Epithelial cell of proximal tubule (primary cell): Measurements from ENCODE around the gene CACNA1C. TPM values are rescaled to one million over a fixed set of nuclear protein-coding genes. Genes with fewer than 3 reads are reported as not detected.

ENCODE experiments used
- DNase-seq: peaks from one replicate; pipeline ENCODE4 v3.0.0-alpha.2; 2011; ENCODE audit warnings: low read depth
- H3K4me3 ChIP-seq: 2 replicates; pipeline ENCODE4 v1.5.1; 2011; ENCODE audit warnings: low read depth, mild to moderate bottlenecking, low read length
- total RNA-seq: library from RNA; depleted of rRNA; stranded (reverse); fragments of >200 nt; gene quantifications from 2 replicates; pipeline ENCODE4 v1.2.3, GENCODE V29; 2015
- TF ChIP-seq, protein P1 (sequence below): conservative IDR thresholded peaks from 2 replicates; pipeline ENCODE4 v1.5.1; 2012; ENCODE audit warnings: low read depth, mild to moderate bottlenecking, low read length

CACNA1C gene
- total RNA-seq, 1 donor from 2014 or later, result not detected

DNA sequence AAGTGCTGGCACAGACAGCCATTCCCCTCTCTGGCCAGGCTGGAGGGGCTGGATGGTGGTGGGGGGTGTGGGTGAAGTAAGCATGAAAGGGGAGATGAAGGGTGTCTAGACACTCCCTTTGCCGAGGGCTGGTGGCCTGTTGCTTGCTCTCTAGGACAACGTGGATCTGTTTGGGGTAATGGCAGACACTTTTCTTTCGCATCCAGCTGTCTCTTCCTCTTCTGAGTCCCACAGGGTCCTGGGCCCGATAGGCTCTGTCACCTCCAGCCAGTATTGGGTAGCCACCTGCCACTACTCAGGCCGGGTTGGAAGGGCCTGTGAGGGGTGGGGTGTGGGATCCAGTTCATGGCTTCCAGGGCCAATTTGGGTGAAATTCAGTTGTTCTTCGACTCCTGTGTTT lies 218.1 kb downstream of the CACNA1C start:
- no peak for DNase-seq
- H3K4me3 ChIP-seq, result no peak overlapping the region
- TF ChIP-seq, protein P1, sequence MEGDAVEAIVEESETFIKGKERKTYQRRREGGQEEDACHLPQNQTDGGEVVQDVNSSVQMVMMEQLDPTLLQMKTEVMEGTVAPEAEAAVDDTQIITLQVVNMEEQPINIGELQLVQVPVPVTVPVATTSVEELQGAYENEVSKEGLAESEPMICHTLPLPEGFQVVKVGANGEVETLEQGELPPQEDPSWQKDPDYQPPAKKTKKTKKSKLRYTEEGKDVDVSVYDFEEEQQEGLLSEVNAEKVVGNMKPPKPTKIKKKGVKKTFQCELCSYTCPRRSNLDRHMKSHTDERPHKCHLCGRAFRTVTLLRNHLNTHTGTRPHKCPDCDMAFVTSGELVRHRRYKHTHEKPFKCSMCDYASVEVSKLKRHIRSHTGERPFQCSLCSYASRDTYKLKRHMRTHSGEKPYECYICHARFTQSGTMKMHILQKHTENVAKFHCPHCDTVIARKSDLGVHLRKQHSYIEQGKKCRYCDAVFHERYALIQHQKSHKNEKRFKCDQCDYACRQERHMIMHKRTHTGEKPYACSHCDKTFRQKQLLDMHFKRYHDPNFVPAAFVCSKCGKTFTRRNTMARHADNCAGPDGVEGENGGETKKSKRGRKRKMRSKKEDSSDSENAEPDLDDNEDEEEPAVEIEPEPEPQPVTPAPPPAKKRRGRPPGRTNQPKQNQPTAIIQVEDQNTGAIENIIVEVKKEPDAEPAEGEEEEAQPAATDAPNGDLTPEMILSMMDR, result no peak

DNA sequence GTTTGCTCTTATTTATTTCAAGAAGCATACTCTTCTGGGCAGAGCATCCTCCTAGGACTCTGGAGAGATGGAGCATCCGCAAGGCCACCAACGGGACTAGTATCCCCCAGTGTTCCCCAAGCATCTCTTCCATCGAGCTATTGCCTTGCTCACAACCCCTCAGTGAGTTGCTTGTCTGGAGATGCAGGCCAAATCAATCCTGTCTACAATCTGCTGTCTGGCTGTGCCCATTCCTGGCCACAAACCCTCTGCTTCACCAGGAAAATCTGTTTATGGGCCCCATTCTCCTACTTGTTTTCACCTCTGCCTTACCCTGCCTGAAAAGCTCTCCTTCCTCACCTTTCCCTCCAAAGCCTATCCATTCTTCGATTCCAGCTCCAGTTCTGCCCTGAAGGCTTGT lies 219.2 kb downstream of the CACNA1C start:
- DNase-seq, result no peak
- TF ChIP-seq, protein P1, result no peak
- no peak overlapping the region for H3K4me3 ChIP-seq

DNA sequence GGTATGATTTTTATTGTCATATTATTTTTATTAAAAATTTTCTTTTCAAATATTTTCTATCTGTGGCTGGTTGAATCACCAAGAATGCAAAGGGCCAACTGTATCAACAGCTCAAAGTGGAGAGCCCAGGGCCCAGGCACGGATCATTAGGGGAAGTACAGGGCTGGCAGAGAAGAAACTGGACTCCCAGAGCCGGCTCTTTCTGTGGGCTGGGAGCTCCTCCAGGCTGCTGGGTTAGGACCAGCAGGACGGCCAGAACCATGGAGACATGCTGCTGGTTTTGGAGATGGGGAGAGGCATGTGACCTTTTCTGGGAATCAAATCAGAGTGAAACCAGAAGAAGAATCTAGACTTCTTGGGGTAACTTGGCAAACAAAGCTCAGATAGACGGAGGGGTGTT lies 220.5 kb downstream of the CACNA1C start:
- DNase-seq, result no peak
- no peak overlapping the region for H3K4me3 ChIP-seq
- TF ChIP-seq, protein P1, result peak; percentile 40

DNA sequence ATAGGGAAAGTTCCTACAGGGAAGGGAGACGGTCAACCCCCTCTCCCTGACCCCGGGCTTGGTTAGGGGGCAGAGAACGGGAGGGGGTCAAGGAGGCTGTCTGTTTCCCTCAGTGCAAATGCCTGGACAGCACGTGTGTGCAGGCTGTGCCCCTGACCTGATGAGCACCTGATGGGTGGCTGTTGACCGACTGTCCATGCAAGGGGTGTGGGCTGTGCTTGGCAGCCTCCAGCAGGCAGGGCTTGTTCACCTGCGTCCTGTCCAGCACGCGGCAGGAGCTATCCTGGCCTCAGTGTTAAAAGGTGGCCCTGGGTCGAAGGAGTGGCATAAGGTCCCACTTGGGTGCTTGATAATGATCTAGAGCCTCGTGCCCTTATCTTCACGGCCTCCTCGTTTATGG lies 221.0 kb downstream of the CACNA1C start:
- no peak for DNase-seq
- H3K4me3 ChIP-seq, result no peak overlapping the region
- TF ChIP-seq, protein P1, result no peak

DNA sequence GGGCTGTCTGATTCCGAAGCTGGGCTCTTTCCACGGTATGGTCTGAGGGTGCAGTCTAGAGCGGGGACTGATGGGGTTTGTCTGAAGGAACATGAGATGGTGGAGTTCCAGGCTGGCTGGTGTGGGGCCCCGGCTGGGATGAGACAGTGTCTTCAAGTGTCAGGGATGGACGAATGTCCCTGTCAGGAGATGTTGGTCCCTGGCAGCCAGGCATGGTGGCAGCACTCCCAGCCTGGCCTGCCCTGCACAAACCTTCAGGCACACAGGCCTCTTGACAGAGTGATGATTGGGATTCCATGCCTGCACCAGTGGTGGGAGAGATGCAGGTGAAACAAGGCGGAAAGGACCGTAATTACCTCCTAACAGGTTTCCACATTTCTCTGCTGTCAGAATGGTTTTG lies 221.9 kb downstream of the CACNA1C start:
- TF ChIP-seq, protein P1, result no peak
- no peak for DNase-seq
- H3K4me3 ChIP-seq, result no peak overlapping the region

DNA sequence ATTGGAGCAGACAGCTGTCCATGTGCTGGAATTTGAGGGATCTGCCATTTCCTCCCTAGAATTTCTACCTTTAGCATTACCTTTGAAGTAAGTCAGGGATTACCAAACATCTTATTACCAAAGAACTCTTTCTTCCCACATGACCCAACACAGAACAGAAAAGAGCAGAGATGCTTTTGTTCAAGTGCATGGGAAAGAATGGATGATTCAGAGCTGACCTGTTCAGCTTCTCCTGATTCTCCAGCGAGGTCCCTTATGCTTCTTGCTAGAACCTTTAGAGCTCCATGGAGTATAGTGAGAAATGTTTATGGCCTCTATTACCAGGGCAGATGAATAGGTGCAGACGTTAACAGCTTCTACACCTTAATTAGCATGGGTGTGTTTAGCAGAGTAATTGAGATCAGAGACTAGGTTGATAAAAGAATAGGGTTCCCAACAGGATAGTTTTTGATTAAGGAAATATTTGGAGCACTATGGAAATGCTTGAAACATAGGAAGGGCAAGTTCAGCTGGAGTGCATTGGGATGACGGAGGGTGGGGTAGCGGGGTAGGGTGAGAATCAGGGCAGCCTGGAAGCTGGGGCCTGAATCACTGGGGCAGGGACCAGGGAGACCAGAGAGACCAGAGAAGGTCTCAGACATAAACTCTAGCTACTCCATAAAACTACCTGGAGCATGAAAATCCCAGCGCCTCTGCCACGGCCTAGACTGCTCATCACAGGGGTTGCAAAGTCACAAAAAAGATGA lies 223.7 kb downstream of the CACNA1C start:
- H3K4me3 ChIP-seq, result no peak overlapping the region
- DNase-seq, result no peak
- TF ChIP-seq, protein P1, result no peak
